Measurements from ENCODE around the gene DNHD1. TPM values are rescaled to one million over a fixed set of nuclear protein-coding genes. Genes with fewer than 3 reads are reported as not detected.

The DNHD1 gene
- total RNA-seq, 1 donor from 2014 or later: 5.5 TPM

GRCh38 chr11:6526411-6527135 lies 29.5 kb downstream of the DNHD1 start:
- intact Hi-C loops (cut with micrococcal nuclease): no loop called here
- ATAC-seq: no peak

GRCh38 chr11:6529266-6529665 lies 32.2 kb downstream of the DNHD1 start:
- intact Hi-C loops (cut with micrococcal nuclease): no loop called here
- DNase-seq (no peak), ATAC-seq (no peak)

More at GRCh38 chr11:6526411-6527135, 29.5 kb downstream of the DNHD1 start:
- DNase-seq: no peak

DNA sequence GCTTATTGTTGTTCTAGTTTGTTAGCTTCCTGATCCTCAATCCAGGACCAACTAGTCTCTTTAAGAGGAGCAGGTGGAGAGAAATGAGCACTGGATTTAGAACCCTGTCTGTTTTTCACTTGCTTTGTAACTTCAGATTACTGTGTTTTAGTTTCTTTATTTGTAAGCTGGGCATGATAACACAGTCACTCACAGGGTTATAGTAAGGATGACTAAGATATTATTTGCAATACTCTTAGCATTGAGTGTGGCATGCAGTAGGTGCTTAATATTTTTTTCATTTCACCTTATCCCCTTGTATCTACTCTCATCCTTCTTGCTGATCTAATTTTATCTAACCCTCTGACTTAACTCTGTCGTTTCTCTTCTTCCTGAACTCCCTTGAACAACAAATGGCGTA lies 33.8 kb downstream of the DNHD1 start:
- intact Hi-C loops (cut with micrococcal nuclease): loop anchor here (10.0 kb wide), 3 partner anchors 54 to 174 kb away; no protein-coding TSS in a partner anchor
- no peak for DNase-seq
- ATAC-seq: no peak

DNA sequence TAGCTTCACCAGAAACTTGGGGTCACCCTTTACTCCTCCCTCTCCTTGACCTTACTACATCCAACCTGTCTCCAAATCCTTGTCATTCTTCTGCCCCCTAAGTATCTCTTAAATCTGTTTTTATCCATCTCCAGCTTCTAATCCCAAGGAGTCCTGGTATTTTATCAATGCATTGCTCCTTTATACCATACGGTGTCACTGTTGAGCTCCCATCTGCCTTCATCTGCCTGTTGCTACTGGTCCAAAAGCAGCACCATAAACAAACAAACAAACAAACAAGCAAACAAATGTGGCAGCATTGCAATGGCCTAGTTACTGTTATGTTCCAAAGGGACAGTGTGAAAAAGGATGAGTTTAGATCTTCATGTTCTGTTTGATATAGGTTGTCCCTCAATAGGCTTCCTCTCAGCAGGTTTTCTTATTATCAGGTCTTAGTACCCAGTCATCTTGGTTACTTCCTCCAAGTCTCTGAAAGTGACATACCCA lies 34.2 kb downstream of the DNHD1 start:
- intact Hi-C loops (cut with micrococcal nuclease): loop anchor here (10.0 kb wide), 3 partner anchors 53 to 173 kb away; no protein-coding TSS in a partner anchor
- ATAC-seq (peak; percentile 66), DNase-seq (no peak)

DNA sequence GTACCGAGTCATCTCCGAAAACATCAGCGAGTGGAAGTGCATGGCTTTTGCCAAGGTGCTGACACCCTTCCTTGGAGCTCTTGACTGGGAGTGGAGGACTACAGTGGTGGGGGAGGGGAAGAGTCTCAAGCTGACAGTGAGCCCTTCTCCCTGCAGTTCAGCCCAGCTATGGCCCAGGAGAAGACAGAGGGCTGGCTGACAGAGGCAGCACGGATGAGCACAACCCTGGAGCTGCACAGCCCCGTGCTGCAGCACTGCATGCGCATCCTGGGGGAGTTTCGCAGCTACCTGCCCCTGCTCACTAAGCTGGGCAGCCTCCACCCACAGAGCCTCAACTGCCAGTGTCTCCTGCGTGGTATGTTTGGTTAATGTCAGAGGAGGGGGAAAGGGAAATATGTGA lies 41.4 kb downstream of the DNHD1 start:
- intact Hi-C loops (cut with micrococcal nuclease): loop anchor here (10.0 kb wide), 3 partner anchors 46 to 166 kb away; no protein-coding TSS in a partner anchor
- no peak for ATAC-seq
- no peak for DNase-seq

GRCh38 chr11:6538945-6539344 lies 41.9 kb downstream of the DNHD1 start:
- no peak for ATAC-seq
- intact Hi-C loops (cut with micrococcal nuclease): loop anchor here (10.0 kb wide), 3 partner anchors 46 to 166 kb away; no protein-coding TSS in a partner anchor
- DNase-seq: no peak

DNA sequence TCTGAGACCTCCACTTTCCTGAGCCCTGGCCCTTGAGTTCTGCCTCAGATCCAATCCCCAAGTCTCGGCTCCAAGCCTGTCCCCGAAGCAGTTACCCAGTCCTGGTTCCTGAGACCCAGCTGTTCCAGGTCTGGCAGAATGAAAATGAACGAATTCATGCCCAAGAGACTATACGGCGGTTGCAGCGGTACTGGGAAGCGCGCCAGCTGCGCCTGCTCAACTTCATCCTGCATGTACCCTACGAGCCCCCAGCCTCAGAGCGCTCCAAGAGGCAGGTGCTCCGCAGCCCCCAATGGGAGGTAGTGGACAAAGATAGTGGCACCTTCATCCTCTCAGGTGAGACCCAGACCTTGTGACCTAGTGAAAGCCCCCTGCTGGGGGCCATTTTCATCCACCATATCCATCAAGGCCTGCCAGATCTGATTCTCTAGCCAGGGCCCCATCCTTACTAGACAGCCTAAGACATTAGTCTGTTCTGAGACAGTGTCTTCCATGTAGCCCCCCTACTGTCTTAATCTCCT lies 42.7 kb downstream of the DNHD1 start:
- DNase-seq (no peak), ATAC-seq (no peak)
- intact Hi-C loops (cut with micrococcal nuclease): loop anchor here (10.0 kb wide), 3 partner anchors 45 to 165 kb away; no protein-coding TSS in a partner anchor

- ATAC-seq (no peak), DNase-seq (no peak)
- intact Hi-C loops (cut with micrococcal nuclease): no loop called here
Observed at GRCh38 chr11:6541356-6541755, 44.3 kb downstream of the DNHD1 start.

- DNase-seq: no peak
- ATAC-seq: no peak
- intact Hi-C loops (cut with micrococcal nuclease): no loop called here
Observed at GRCh38 chr11:6542727-6543126, 45.6 kb downstream of the DNHD1 start.

GRCh38 chr11:6544921-6545850 lies 48.1 kb downstream of the DNHD1 start:
- ATAC-seq: no peak
- intact Hi-C loops (cut with micrococcal nuclease): no loop called here
- no peak for DNase-seq

DNA sequence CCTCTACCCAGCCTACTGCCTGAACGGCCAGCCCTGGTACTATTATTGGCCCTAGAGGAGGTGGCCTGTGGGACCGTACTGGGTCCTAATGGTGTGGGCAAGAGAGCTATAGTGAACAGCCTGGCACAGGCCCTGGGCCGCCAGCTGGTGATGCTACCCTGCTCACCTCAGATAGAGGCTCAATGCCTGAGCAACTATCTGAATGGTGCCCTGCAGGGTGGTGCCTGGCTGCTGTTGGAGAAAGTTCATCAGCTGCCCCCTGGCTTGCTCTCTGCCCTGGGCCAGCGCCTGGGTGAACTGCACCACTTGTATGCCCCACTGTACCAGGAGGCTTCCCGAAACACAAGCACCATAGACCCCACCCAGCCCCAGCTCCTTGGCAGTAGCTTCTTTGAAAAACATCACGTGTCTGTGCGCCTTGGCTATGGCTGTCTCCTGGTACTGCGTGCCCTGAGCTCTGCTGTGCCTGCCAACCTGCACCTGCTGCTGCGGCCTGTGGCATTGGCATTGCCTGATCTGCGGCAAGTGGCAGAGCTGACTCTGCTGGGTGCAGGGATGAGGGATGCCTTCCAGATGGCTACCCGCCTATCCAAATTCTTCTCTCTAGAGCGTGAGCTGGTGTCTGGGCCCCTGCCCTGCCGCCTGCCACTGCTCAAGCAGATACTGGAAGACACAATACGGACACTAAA lies 49.0 kb downstream of the DNHD1 start:
- peak; percentile 70 for DNase-seq
- intact Hi-C loops (cut with micrococcal nuclease): no loop called here
- peak; percentile 93 for ATAC-seq

GRCh38 chr11:6546735-6547134 lies 49.7 kb downstream of the DNHD1 start:
- intact Hi-C loops (cut with micrococcal nuclease): no loop called here
- no peak for ATAC-seq
- no peak for DNase-seq

DNA sequence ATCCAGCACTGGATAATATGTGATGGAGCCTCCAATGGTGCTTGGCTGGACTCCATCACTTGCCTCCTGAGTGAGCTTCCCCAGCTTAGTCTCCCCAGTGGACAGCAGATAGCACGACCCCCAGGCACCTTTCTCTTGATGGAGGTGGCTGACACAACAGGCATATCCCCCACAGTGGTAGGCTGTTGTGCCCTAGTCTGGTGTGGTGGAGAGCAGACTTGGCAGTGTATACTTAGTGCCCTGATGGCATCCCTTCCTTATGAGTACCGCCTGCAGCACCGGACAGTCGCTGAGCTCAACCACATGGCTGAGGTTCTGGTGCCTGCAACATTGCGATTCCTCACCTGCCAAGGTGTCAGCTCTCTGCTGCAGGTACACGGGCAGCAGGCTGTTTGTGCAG lies 50.1 kb downstream of the DNHD1 start:
- no peak for ATAC-seq
- intact Hi-C loops (cut with micrococcal nuclease): no loop called here

DNA sequence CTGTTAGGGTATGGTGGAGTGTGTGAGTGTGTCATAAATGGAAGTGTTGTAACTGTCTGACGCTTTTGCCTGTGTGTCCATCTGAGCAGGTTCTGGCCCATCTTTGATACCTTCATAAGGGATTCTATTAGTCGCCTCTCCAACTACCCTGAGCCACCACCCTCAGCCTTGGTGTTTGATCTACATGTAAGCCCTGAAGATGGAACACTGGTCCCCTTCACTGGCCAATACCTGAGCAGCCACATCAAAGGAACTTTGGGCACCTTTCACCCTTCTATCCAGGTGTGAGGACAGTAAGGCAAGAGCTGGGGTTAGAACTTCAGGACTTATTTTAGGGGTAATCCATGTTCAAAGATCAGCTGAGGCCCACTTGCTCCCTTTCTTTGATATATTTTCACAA lies 51.0 kb downstream of the DNHD1 start:
- intact Hi-C loops (cut with micrococcal nuclease): no loop called here
- ATAC-seq (no peak), DNase-seq (no peak)

More for the DNA sequence above, 50.1 kb downstream of the DNHD1 start:
- no peak for DNase-seq

DNA sequence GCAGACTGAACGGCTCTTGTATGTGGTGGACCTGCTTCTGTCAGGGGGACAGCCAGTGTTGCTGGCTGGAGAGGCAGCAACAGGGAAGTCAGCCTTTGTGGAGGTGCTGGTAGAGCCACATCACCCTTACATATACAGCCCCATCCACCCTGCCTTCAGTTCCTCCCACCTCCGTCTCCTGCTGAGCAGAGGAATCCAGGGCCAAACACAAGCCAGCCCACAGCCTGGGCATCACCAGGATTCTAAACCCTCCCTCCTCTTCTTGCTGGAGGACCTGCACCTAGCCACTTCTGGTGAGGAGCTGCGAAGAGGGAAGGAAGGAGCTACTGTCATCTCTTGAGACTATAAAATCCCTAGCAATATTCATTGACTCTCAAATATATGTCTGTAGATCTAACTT lies 51.6 kb downstream of the DNHD1 start:
- intact Hi-C loops (cut with micrococcal nuclease): no loop called here
- DNase-seq (no peak), ATAC-seq (no peak)

DNA sequence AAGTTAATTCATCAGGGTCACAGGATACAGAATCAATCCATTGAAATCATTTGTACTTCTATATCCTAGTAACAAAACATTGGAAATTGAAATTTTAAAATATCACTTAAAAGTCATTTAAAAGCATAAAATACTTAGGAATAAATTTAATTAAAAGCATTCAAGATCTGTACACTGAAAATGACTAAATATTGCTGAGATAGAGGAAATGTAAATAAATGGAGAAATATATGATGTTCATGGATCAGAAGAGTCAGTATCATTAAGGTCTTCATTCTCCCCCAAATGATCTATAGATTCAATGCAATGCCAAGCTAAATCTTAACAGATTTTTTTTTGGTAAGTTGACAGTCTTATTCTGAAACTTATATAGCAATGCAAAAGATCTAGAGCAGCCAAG lies 56.6 kb downstream of the DNHD1 start:
- no peak for DNase-seq
- ATAC-seq: no peak
- intact Hi-C loops (cut with micrococcal nuclease): no loop called here

- ATAC-seq (no peak), DNase-seq (no peak)
- intact Hi-C loops (cut with micrococcal nuclease): no loop called here
Observed at GRCh38 chr11:6554828-6555706, 58.0 kb downstream of the DNHD1 start.
